Measurements from ENCODE around the gene SHROOM4.
A peak's percentile ranks its signal among the peaks of the same experiment; 100 is the strongest.

The SHROOM4 gene

DNA sequence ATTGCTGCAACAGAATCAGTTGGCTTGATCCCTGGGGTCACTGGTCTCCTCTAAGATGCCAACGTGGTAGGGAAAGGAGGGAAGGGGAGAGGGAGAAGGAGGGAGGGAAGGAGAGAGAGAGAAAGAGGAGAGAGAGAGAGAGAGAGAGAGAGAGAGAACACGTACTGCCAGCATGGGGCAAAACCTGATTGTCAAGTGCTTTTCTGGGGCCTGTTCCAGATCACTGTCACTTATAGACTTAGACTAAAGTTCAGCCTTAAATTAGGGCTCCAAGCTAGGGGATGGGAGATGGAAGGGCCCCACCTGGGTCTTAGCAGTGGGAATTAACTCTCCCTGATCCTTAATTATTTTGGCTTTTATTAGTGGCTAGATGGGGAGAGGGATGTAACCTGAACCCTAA lies 12.9 kb downstream of the SHROOM4 start:
- Histone ChIP-seq H2AK5ac (ENCODE audit: low read length, severe bottlenecking) (peak overlapping the region; percentile 35), H2AFZ (ENCODE audit: low read depth, low read length) (no peak overlapping the region), H3K36me3 (ENCODE audit: control insufficient read depth in 1 of 2, insufficient read depth in 2 of 2, low read depth in 1 of 2, low read length in 2 of 2) (no peaks in the 10 kb centered on the region), H3K79me1 (replicated peaks; ENCODE audit: low read length, poor library complexity, severe bottlenecking) (peaks cover 2% of the 10 kb centered on the region), H2BK120ac (ENCODE audit: low read depth, low read length) (no peak overlapping the region), H3K27me3 (ENCODE audit: control insufficient read depth in 1 of 2, insufficient read depth in 1 of 2, low read length in 2 of 2) (peaks cover 0 to 3% of the 10 kb centered on the region in 2 experiments), H3K27ac (ENCODE audit: low read length, poor library complexity, severe bottlenecking) (no peak overlapping the region), H4K8ac (ENCODE audit: low read length) (no peak overlapping the region), H4K91ac (ENCODE audit: low read length) (no peak overlapping the region), H3K9me3 (ENCODE audit: control insufficient read depth, low read length) (no peaks in the 10 kb centered on the region), H2BK5ac (ENCODE audit: low read depth, low read length, poor library complexity, severe bottlenecking) (no peak overlapping the region), H2BK15ac (ENCODE audit: low read depth, poor library complexity, severe bottlenecking) (no peak overlapping the region), H3K23ac (ENCODE audit: low read length in 2 of 2) (no peak overlapping the region), H3K4me3 (ENCODE audit: insufficient read depth in 1 of 2, low read depth in 1 of 2, low read length in 2 of 2) (no peak overlapping the region), H3K18ac (ENCODE audit: low read depth in 1 of 2, low read length in 2 of 2) (no peak overlapping the region), H2BK12ac (ENCODE audit: low read length in 2 of 2) (no peak overlapping the region), H3K4ac (ENCODE audit: low read depth in 1 of 2, low read length in 2 of 2) (no peak overlapping the region), H3K9ac (ENCODE audit: low read length) (no peak overlapping the region), H3K4me1 (ENCODE audit: control insufficient read depth, insufficient read depth, low read depth, low read length) (peaks cover 6% of the 10 kb centered on the region), H3K4me2 (ENCODE audit: low read length, poor library complexity, severe bottlenecking) (no peak overlapping the region), H3K14ac (ENCODE audit: low read length in 2 of 2) (no peak overlapping the region)
- DNase-seq, result no peak
- WGBS, result 47% methylated on average over 2 of the region's 2 CpGs

- no peak overlapping the region for H2BK15ac ChIP-seq (ENCODE audit: low read depth, poor library complexity, severe bottlenecking)
- H3K18ac ChIP-seq (ENCODE audit: low read depth in 1 of 2, low read length in 2 of 2), result peak overlapping the region in 1 of 2 experiments; percentile 68
- H2BK12ac ChIP-seq (ENCODE audit: low read length in 2 of 2), result peak overlapping the region in 1 of 2 experiments; percentile 77
- no peaks in the 10 kb centered on the region for H3K9me3 ChIP-seq (ENCODE audit: control insufficient read depth, low read length)
- H3K4me3 ChIP-seq (ENCODE audit: insufficient read depth in 1 of 2, low read depth in 1 of 2, low read length in 2 of 2), result peak overlapping the region in 1 of 2 experiments; percentile 9
- peaks cover 0 to 3% of the 10 kb centered on the region in 2 experiments for H3K27me3 ChIP-seq (ENCODE audit: control insufficient read depth in 1 of 2, insufficient read depth in 1 of 2, low read length in 2 of 2)
- peak; percentile 89 for DNase-seq
- H3K36me3 ChIP-seq (ENCODE audit: control insufficient read depth in 1 of 2, insufficient read depth in 2 of 2, low read depth in 1 of 2, low read length in 2 of 2), result no peaks in the 10 kb centered on the region
- WGBS, result 43% methylated on average over 4 of the region's 4 CpGs
- H3K4ac ChIP-seq (ENCODE audit: low read depth in 1 of 2, low read length in 2 of 2), result no peak overlapping the region
- H2BK120ac ChIP-seq (ENCODE audit: low read depth, low read length), result no peak overlapping the region
- no peak overlapping the region for H3K23ac ChIP-seq (ENCODE audit: low read length in 2 of 2)
- H4K8ac ChIP-seq (ENCODE audit: low read length), result no peak overlapping the region
- peaks cover 3% of the 10 kb centered on the region for H3K79me1 ChIP-seq (replicated peaks; ENCODE audit: low read length, poor library complexity, severe bottlenecking)
- H2AK5ac ChIP-seq (ENCODE audit: low read length, severe bottlenecking), result no peak overlapping the region
- no peak overlapping the region for H3K14ac ChIP-seq (ENCODE audit: low read length in 2 of 2)
- H3K27ac ChIP-seq (ENCODE audit: low read length, poor library complexity, severe bottlenecking), result peak overlapping the region; percentile 61
- H2AFZ ChIP-seq (ENCODE audit: low read depth, low read length), result no peak overlapping the region
- H3K9ac ChIP-seq (ENCODE audit: low read length), result peak overlapping the region; percentile 59
- no peak overlapping the region for H4K91ac ChIP-seq (ENCODE audit: low read length)
- peak overlapping the region; percentile 31 for H2BK5ac ChIP-seq (ENCODE audit: low read depth, low read length, poor library complexity, severe bottlenecking)
- H3K4me1 ChIP-seq (ENCODE audit: control insufficient read depth, insufficient read depth, low read depth, low read length), result peaks cover 3% of the 10 kb centered on the region
- H3K4me2 ChIP-seq (ENCODE audit: low read length, poor library complexity, severe bottlenecking), result no peak overlapping the region
Observed at GRCh38 chrX:50799531-50799961, 14.4 kb downstream of the SHROOM4 start.

GRCh38 chrX:50798783-50799182 lies 15.2 kb downstream of the SHROOM4 start:
- H3K4me2 ChIP-seq (ENCODE audit: low read length, poor library complexity, severe bottlenecking), result no peak overlapping the region
- WGBS, result 48% methylated on average over 4 of the region's 4 CpGs
- no peak overlapping the region for H2AFZ ChIP-seq (ENCODE audit: low read depth, low read length)
- H4K8ac ChIP-seq (ENCODE audit: low read length), result no peak overlapping the region
- H2AK5ac ChIP-seq (ENCODE audit: low read length, severe bottlenecking), result no peak overlapping the region
- H3K18ac ChIP-seq (ENCODE audit: low read depth in 1 of 2, low read length in 2 of 2), result no peak overlapping the region
- H2BK15ac ChIP-seq (ENCODE audit: low read depth, poor library complexity, severe bottlenecking), result no peak overlapping the region
- no peak overlapping the region for H3K14ac ChIP-seq (ENCODE audit: low read length in 2 of 2)
- no peaks in the 10 kb centered on the region for H3K9me3 ChIP-seq (ENCODE audit: control insufficient read depth, low read length)
- H3K4me3 ChIP-seq (ENCODE audit: insufficient read depth in 1 of 2, low read depth in 1 of 2, low read length in 2 of 2), result no peak overlapping the region
- H3K23ac ChIP-seq (ENCODE audit: low read length in 2 of 2), result no peak overlapping the region
- H3K9ac ChIP-seq (ENCODE audit: low read length), result no peak overlapping the region
- H2BK12ac ChIP-seq (ENCODE audit: low read length in 2 of 2), result no peak overlapping the region
- no peaks in the 10 kb centered on the region for H3K36me3 ChIP-seq (ENCODE audit: control insufficient read depth in 1 of 2, insufficient read depth in 2 of 2, low read depth in 1 of 2, low read length in 2 of 2)
- H3K4ac ChIP-seq (ENCODE audit: low read depth in 1 of 2, low read length in 2 of 2), result no peak overlapping the region
- no peak for DNase-seq
- no peak overlapping the region for H2BK5ac ChIP-seq (ENCODE audit: low read depth, low read length, poor library complexity, severe bottlenecking)
- H2BK120ac ChIP-seq (ENCODE audit: low read depth, low read length), result no peak overlapping the region
- peaks cover 0 to 3% of the 10 kb centered on the region in 2 experiments for H3K27me3 ChIP-seq (ENCODE audit: control insufficient read depth in 1 of 2, insufficient read depth in 1 of 2, low read length in 2 of 2)
- H3K4me1 ChIP-seq (ENCODE audit: control insufficient read depth, insufficient read depth, low read depth, low read length), result peaks cover 3% of the 10 kb centered on the region
- H3K27ac ChIP-seq (ENCODE audit: low read length, poor library complexity, severe bottlenecking), result peak overlapping the region; percentile 61
- no peak overlapping the region for H4K91ac ChIP-seq (ENCODE audit: low read length)
- peaks cover 3% of the 10 kb centered on the region for H3K79me1 ChIP-seq (replicated peaks; ENCODE audit: low read length, poor library complexity, severe bottlenecking)

DNA sequence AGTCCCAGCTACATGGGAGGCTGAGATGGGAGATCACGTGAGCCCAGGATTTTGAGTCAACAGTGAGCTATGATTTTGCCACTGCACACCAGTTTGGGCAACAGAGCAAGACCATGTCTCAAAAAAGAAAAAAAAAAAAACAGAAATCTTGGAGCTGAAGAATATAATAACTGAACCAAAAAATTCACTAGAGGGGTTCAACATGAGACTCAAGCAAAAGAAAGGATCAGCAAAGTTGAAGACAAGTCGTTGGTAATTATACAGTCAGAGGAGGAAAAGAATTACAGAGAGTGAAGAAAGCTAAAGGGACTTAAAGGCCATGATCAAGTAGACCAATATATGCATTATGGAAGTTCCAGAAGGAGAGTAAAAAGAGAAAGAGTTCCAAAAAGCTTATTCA lies 26.9 kb downstream of the SHROOM4 start:
- Histone ChIP-seq H3K4me1 (ENCODE audit: control insufficient read depth, insufficient read depth, low read depth, low read length) (no peaks in the 10 kb centered on the region), H3K14ac (ENCODE audit: low read length in 2 of 2) (no peak overlapping the region), H3K36me3 (ENCODE audit: control insufficient read depth in 1 of 2, insufficient read depth in 2 of 2, low read depth in 1 of 2, low read length in 2 of 2) (no peaks in the 10 kb centered on the region), H3K27me3 (ENCODE audit: control insufficient read depth in 1 of 2, insufficient read depth in 1 of 2, low read length in 2 of 2) (no peaks in the 10 kb centered on the region), H2AFZ (ENCODE audit: low read depth, low read length) (no peak overlapping the region), H3K4me3 (ENCODE audit: insufficient read depth in 1 of 2, low read depth in 1 of 2, low read length in 2 of 2) (no peak overlapping the region), H3K4ac (ENCODE audit: low read depth in 1 of 2, low read length in 2 of 2) (no peak overlapping the region), H2BK120ac (ENCODE audit: low read depth, low read length) (no peak overlapping the region), H3K23ac (ENCODE audit: low read length in 2 of 2) (no peak overlapping the region), H3K9ac (ENCODE audit: low read length) (no peak overlapping the region), H3K9me3 (ENCODE audit: control insufficient read depth, low read length) (peaks cover 3% of the 10 kb centered on the region), H4K91ac (ENCODE audit: low read length) (no peak overlapping the region), H4K8ac (ENCODE audit: low read length) (no peak overlapping the region), H3K18ac (ENCODE audit: low read depth in 1 of 2, low read length in 2 of 2) (no peak overlapping the region), H2BK5ac (ENCODE audit: low read depth, low read length, poor library complexity, severe bottlenecking) (no peak overlapping the region), H3K4me2 (ENCODE audit: low read length, poor library complexity, severe bottlenecking) (no peak overlapping the region), H3K79me1 (replicated peaks; ENCODE audit: low read length, poor library complexity, severe bottlenecking) (peaks cover 6% of the 10 kb centered on the region), H2BK15ac (ENCODE audit: low read depth, poor library complexity, severe bottlenecking) (no peak overlapping the region), H2AK5ac (ENCODE audit: low read length, severe bottlenecking) (no peak overlapping the region), H2BK12ac (ENCODE audit: low read length in 2 of 2) (no peak overlapping the region), H3K27ac (ENCODE audit: low read length, poor library complexity, severe bottlenecking) (no peak overlapping the region)
- 84% methylated on average over 2 of the region's 2 CpGs for WGBS
- DNase-seq, result no peak
